Measurements from ENCODE around the gene STPG2. TPM values are rescaled to one million over a fixed set of nuclear protein-coding genes. Genes with fewer than 3 reads are reported as not detected.

The STPG2 gene
- total RNA-seq, 4 donors from 2014 or later: 0.31 TPM; not detected in 3

DNA sequence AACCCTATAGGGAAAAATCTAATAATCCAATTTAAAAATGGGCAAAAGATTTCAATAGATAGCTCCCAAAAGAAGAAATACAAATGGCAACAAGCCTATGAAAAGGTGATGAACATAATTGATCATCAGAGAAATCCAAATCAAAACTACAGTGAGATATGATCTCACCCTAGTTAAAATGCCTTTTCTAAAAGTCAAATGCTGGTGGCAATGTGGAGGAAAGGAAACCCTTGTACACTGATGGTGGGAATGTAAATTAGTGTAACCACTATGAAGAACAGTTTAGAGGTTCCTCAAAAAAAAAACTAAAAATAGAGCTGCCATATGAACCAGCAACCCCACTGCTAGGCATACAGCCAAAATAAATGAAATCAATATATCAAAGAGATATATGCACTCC lies 44.5 kb downstream of the STPG2 start:
- intact Hi-C loops (cut with DNase I): no loop called here
- Histone ChIP-seq H3K27me3 (no peaks in the 10 kb centered on the region), H3K4me1 (no peaks in the 10 kb centered on the region), H3K36me3 (no peaks in the 10 kb centered on the region), H3K9me3 (no peaks in the 10 kb centered on the region), H3K4me3 (no peak overlapping the region), H3K27ac (no peak overlapping the region)
- DNase-seq: no peak
- TF ChIP-seq POLR2A (IDR thresholded peaks at IDR 0.05) (no peak), CTCF (IDR thresholded peaks at IDR 0.05) (no peak)

DNA sequence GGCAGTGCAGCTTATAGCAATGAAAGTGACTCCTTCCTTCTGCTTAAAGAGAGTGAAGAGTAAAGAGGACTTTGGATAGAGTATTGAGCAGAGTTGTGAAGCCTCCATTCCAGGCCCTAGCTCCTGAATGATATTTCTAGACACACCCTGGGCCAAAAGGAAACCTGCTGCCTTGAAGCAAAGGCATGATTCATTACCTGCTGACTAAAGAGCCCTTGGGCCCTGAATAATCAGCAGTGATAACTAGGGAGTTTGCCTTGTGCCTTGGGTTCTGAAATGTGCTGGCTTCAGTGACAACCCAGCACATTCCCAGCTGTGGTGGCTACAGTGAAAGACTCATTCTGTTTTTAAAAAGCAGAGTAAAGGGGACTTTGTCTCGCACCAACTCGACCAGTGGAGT lies 49.2 kb downstream of the STPG2 start:
- Histone ChIP-seq H3K4me1 (no peaks in the 10 kb centered on the region), H3K27me3 (no peaks in the 10 kb centered on the region), H3K27ac (no peak overlapping the region), H3K36me3 (no peaks in the 10 kb centered on the region), H3K4me3 (no peak overlapping the region), H3K9me3 (no peaks in the 10 kb centered on the region)
- no peak for DNase-seq
- TF ChIP-seq CTCF (IDR thresholded peaks at IDR 0.05) (no peak), POLR2A (IDR thresholded peaks at IDR 0.05) (no peak)
- 100% methylated on average over 1 of the region's 2 CpGs; no CpG with 5 or more reads in 1 of the 2 donors for WGBS, 2 donors
- intact Hi-C loops (cut with DNase I): no loop called here

DNA sequence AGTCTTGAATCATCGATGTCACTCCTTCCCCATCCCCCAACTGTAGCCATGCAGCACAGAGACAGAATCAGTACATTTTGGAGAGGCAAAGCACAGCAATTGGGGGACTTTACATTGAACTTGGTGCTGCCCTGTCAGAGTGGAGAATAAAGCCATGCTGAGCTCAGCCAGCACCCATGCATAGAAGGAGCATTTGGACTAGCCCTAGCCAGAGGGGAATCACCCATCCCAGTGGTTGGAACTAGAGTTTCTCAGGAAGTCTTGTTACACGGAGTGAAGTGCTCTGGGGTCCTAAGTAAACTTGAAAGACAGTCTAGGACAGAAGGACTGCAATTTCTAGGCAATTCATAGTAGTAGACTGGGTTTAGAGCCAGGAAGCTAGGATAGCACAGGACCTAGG lies 49.6 kb downstream of the STPG2 start:
- H3K9me3 ChIP-seq: no peaks in the 10 kb centered on the region
- DNase-seq: no peak
- no peaks in the 10 kb centered on the region for H3K36me3 ChIP-seq
- no peak overlapping the region for H3K27ac ChIP-seq
- no peak for TF ChIP-seq CTCF (IDR thresholded peaks at IDR 0.05)
- TF ChIP-seq POLR2A (IDR thresholded peaks at IDR 0.05): no peak
- WGBS, 2 donors: 76 to 87% methylated on average over 1 to 2 of the region's 2 CpGs
- H3K4me1 ChIP-seq: no peaks in the 10 kb centered on the region
- H3K4me3 ChIP-seq: no peak overlapping the region
- H3K27me3 ChIP-seq: no peaks in the 10 kb centered on the region
- intact Hi-C loops (cut with DNase I): no loop called here

DNA sequence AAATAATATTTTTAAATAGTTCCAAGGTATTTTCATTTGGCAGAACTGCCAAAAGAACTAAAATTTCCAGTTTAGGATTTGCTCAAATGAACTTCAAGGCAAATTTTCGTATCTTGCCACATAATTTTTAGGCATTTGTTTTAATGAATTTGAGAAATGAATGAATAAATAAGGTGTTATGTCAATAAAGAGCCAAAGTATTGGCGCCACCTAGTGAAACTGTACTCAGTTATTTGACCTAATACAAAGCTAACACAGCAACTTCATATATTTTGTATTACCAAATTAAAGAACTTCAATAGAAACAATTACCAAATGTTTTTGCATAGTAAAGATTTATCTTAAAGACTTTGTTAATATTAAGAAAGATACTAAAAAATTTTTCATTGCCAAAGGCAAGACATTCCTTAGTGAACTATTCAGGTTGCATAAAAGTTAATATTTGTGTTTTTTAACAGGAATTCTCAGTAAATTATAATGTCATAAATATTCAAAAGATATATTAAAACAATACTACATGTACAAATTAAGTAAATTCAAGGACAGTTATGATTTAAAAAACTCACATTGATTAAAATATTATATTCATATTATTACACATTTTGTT lies 50.3 kb downstream of the STPG2 start:
- TF ChIP-seq POLR2A (IDR thresholded peaks at IDR 0.05) (no peak), CTCF (IDR thresholded peaks at IDR 0.05) (peak in 3 of 6 experiments; percentile 6 to 56 (median 22))
- Histone ChIP-seq H3K27ac (no peak overlapping the region), H3K9me3 (no peaks in the 10 kb centered on the region), H3K27me3 (no peaks in the 10 kb centered on the region), H3K36me3 (no peaks in the 10 kb centered on the region), H3K4me1 (no peaks in the 10 kb centered on the region), H3K4me3 (no peak overlapping the region)
- DNase-seq: no peak
- intact Hi-C loops (cut with DNase I): no loop called here
- 13% methylated on average over 2 of the region's 2 CpGs for WGBS, 2 donors

- intact Hi-C loops (cut with DNase I): no loop called here
- H3K36me3 ChIP-seq: no peaks in the 10 kb centered on the region
- H3K27me3 ChIP-seq: no peaks in the 10 kb centered on the region
- WGBS, 2 donors: 95% methylated on average over 2 of the region's 2 CpGs
- TF ChIP-seq POLR2A (IDR thresholded peaks at IDR 0.05) (no peak), CTCF (IDR thresholded peaks at IDR 0.05) (no peak)
- no peak overlapping the region for H3K4me3 ChIP-seq
- H3K9me3 ChIP-seq: no peaks in the 10 kb centered on the region
- DNase-seq: no peak
- no peaks in the 10 kb centered on the region for H3K4me1 ChIP-seq
- H3K27ac ChIP-seq: no peak overlapping the region
Measured at GRCh38 chr4:98081936-98082335, 61.3 kb downstream of the STPG2 start.
